H1 (cell line): ENCODE results near the gene PLB1. TPM values are rescaled to one million over a fixed set of nuclear protein-coding genes. Genes with fewer than 3 reads are reported as not detected.

Source experiments
- CTCF ChIA-PET: fragments of 300-600 bp; sonication (Branson Sonifier 250); formaldehyde crosslinking; loops from one replicate; lab custom pipeline; 2021; ENCODE audit not compliant: partially characterized antibody; lab: Charles Lee
- POLR2A ChIA-PET: fragments of 300-600 bp; sonication (Branson Sonifier 250); formaldehyde crosslinking; loops from one replicate; lab custom pipeline; 2021; ENCODE audit warnings: inconsistent platforms; ENCODE audit not compliant: partially characterized antibody; lab: Charles Lee
- DNase-seq, 2 experiments: peaks; one replicate each; pipeline versions ENCODE4 v3.0.0 to v3.0.0-alpha.2; 2010 to 2022; ENCODE audit warnings: low spot score in 2 of 2, low read depth in 1 of 2, mixed read lengths in 1 of 2
- FAIRE-seq: peaks from 2 replicates; lab custom pipeline; 2011; peaks lifted over from hg19 to GRCh38; lab: Jason Lieb, UNC
- H2AFZ ChIP-seq: 2 replicates; pipeline ENCODE4 v1.8.1; 2012; ENCODE audit warnings: low read length, inconsistent platforms
- H2AK5ac ChIP-seq: 2 replicates; pipeline ENCODE4 v1.6.1; 2013; ENCODE audit warnings: low read depth, low read length
- H2BK120ac ChIP-seq: replicated peaks from 2 replicates; pipeline ENCODE3; 2013; ENCODE audit warnings: low read depth, low read length, inconsistent platforms
- H2BK12ac ChIP-seq: 2 replicates; pipeline ENCODE4 v1.6.1; 2013; ENCODE audit warnings: low read depth, low read length
- H2BK15ac ChIP-seq: 2 replicates; pipeline ENCODE4 v1.6.1; 2013; ENCODE audit warnings: low read length
- H2BK20ac ChIP-seq: 2 replicates; pipeline ENCODE4 v1.6.1; 2013; ENCODE audit warnings: low read length
- H2BK5ac ChIP-seq: 2 replicates; pipeline ENCODE4 v1.6.1; 2013; ENCODE audit warnings: low read depth, low read length
- H3K14ac ChIP-seq: 2 replicates; pipeline ENCODE4 v1.6.1; 2013; ENCODE audit warnings: inconsistent platforms; ENCODE audit not compliant: insufficient read length
- H3K18ac ChIP-seq: 2 replicates; pipeline ENCODE4 v1.6.1; 2013; ENCODE audit warnings: low read length; ENCODE audit errors: extremely low read depth
- H3K23ac ChIP-seq: 2 replicates; pipeline ENCODE4 v1.6.1; 2013; ENCODE audit warnings: inconsistent platforms; ENCODE audit not compliant: insufficient read length
- H3K23me2 ChIP-seq: 2 replicates; pipeline ENCODE4 v1.6.1; 2013; ENCODE audit warnings: low read depth, low read length
- H3K27ac ChIP-seq: 2 replicates; pipeline ENCODE4 v1.6.1; 2011; ENCODE audit warnings: low read depth, low read length, inconsistent platforms
- H3K27me3 ChIP-seq, 4 experiments: replicated peaks in 1 of 4; 1 replicate in 1 of 4; 2 replicates in 3 of 4; pipeline versions ENCODE4 v1.6.1 to v1.8.1; 2011 to 2013; ENCODE audit warnings: low read length in 3 of 4, mild to moderate bottlenecking in 3 of 4, inconsistent platforms in 2 of 4, mixed read lengths in 2 of 4, moderate library complexity in 1 of 4; ENCODE audit not compliant: control insufficient read depth in 3 of 4, insufficient read depth in 3 of 4; ENCODE audit errors: extremely low read depth in 1 of 4
- H3K36me3 ChIP-seq, 4 experiments: 2 replicates each; pipeline versions ENCODE4 v1.6.1 to v1.8.1; 2011 to 2013; ENCODE audit warnings: mild to moderate bottlenecking in 4 of 4, low read length in 3 of 4, moderate library complexity in 2 of 4, control low read depth in 1 of 4, inconsistent platforms in 1 of 4; ENCODE audit not compliant: insufficient read depth in 4 of 4, control insufficient read depth in 2 of 4
- H3K4ac ChIP-seq: replicated peaks from 2 replicates; pipeline ENCODE3; 2013; ENCODE audit warnings: low read length, low read depth, mixed read lengths, inconsistent platforms; ENCODE audit not compliant: insufficient read length
- H3K4me1 ChIP-seq, 4 experiments: replicated peaks in 1 of 4; 1 replicate in 1 of 4; 2 replicates in 3 of 4; pipeline versions ENCODE4 v1.6.1 to v1.8.1; 2011 to 2013; ENCODE audit warnings: low read length in 3 of 4, inconsistent platforms in 2 of 4, mixed read lengths in 1 of 4; ENCODE audit not compliant: insufficient read depth in 4 of 4, control insufficient read depth in 3 of 4
- H3K4me2 ChIP-seq, 2 experiments: 2 replicates each; pipeline versions ENCODE4 v1.6.1 to v1.8.1; 2011 to 2013; ENCODE audit warnings: low read depth in 2 of 2, low read length in 2 of 2, control low read depth in 1 of 2, inconsistent platforms in 1 of 2, mild to moderate bottlenecking in 1 of 2; ENCODE audit not compliant: insufficient read depth in 1 of 2
- H3K4me3 ChIP-seq, 4 experiments: fragments of 200-600, 300-600 bp in 1 of 4; sonication (generic), shearing (Covaris generic), sonication (Bioruptor Twin) in 1 of 4; 2 replicates each; pipeline versions ENCODE4 v1.5.1 to v1.8.1; 2011 to 2016; ENCODE audit warnings: low read length in 4 of 4, low read depth in 3 of 4, control low read depth in 2 of 4, inconsistent platforms in 2 of 4, mild to moderate bottlenecking in 2 of 4, mixed read lengths in 1 of 4, moderate library complexity in 1 of 4; ENCODE audit not compliant: insufficient read depth in 2 of 4; ENCODE audit errors: extremely low read depth in 1 of 4
- H3K56ac ChIP-seq: replicated peaks from 2 replicates; pipeline ENCODE3; 2013; ENCODE audit warnings: low read depth, mild to moderate bottlenecking, mixed read lengths, low read length, inconsistent platforms; ENCODE audit not compliant: insufficient read length
- H3K79me1 ChIP-seq: 2 replicates; pipeline ENCODE4 v1.6.1; 2013; ENCODE audit warnings: low read depth, low read length, control low read depth
- H3K79me2 ChIP-seq, 2 experiments: 2 replicates each; pipeline versions ENCODE4 v1.6.1 to v1.8.1; 2012 to 2013; ENCODE audit warnings: low read length in 2 of 2, mild to moderate bottlenecking in 2 of 2, inconsistent platforms in 1 of 2; ENCODE audit not compliant: insufficient read depth in 2 of 2, control insufficient read depth in 1 of 2
- H3K9ac ChIP-seq, 4 experiments: replicated peaks in 1 of 4; 1 replicate in 1 of 4; 2 replicates in 3 of 4; pipeline versions ENCODE4 v1.6.1 to v1.8.1; 2011 to 2013; ENCODE audit warnings: low read depth in 3 of 4, low read length in 3 of 4, control low read depth in 2 of 4, mild to moderate bottlenecking in 2 of 4, moderate library complexity in 2 of 4, inconsistent platforms in 1 of 4; ENCODE audit errors: extremely low read depth in 1 of 4
- H3K9me3 ChIP-seq, 2 experiments: 2 replicates each; pipeline versions ENCODE4 v1.6.1 to v1.8.1; 2012 to 2013; ENCODE audit warnings: mild to moderate bottlenecking in 2 of 2, moderate library complexity in 2 of 2, control low read depth in 1 of 2, inconsistent platforms in 1 of 2, low read depth in 1 of 2, low read length in 1 of 2, mixed read lengths in 1 of 2; ENCODE audit not compliant: insufficient read depth in 2 of 2
- H4K20me1 ChIP-seq, 2 experiments: replicated peaks in 1 of 2; 2 replicates each; pipeline versions ENCODE3 to v1.8.1; 2011 to 2013; ENCODE audit warnings: inconsistent platforms in 2 of 2, low read length in 2 of 2, mild to moderate bottlenecking in 1 of 2; ENCODE audit not compliant: insufficient read depth in 2 of 2, control insufficient read depth in 1 of 2
- H4K5ac ChIP-seq: 2 replicates; pipeline ENCODE4 v1.6.1; 2013; ENCODE audit warnings: low read length, low read depth, mixed read lengths, inconsistent platforms; ENCODE audit not compliant: insufficient read length
- H4K8ac ChIP-seq: 2 replicates; pipeline ENCODE4 v1.8.0; 2013; ENCODE audit warnings: mild to moderate bottlenecking, moderate library complexity, low read length, inconsistent platforms; ENCODE audit not compliant: insufficient read depth; ENCODE audit errors: extremely low read depth
- H4K91ac ChIP-seq: replicated peaks from 2 replicates; pipeline ENCODE3; 2013; ENCODE audit warnings: low read length, mixed read lengths, inconsistent platforms; ENCODE audit not compliant: insufficient read length
- BACH1 ChIP-seq: IDR thresholded peaks from 2 replicates; pipeline ENCODE4 v1.6.1; 2012; ENCODE audit warnings: low read length, improper control_type of control experiment
- FOSL1 ChIP-seq: IDR thresholded peaks from 2 replicates; pipeline ENCODE4 v1.6.1; 2011; ENCODE audit warnings: mild to moderate bottlenecking, low read depth, low read length, moderate library complexity; ENCODE audit not compliant: insufficient read depth
- KDM1A ChIP-seq: fragments of 200-600, 300-600 bp; sonication (generic); IDR thresholded peaks from 2 replicates; pipeline ENCODE4 v1.7.1; 2016; ENCODE audit warnings: mild to moderate bottlenecking, low read length, borderline replicate concordance
- KDM5A ChIP-seq: fragments of 200-600 bp; IDR thresholded peaks from 2 replicates; pipeline ENCODE4 v1.7.1; 2012; ENCODE audit warnings: mild to moderate bottlenecking, low read length, inconsistent platforms, mixed read lengths
- NANOG ChIP-seq: IDR thresholded peaks from 2 replicates; pipeline ENCODE4 v1.6.1; 2011; ENCODE audit warnings: low read length, low read depth, mild to moderate bottlenecking, inconsistent platforms; ENCODE audit not compliant: insufficient read depth, poor library complexity, severe bottlenecking
- POU5F1 ChIP-seq: IDR thresholded peaks from 2 replicates; pipeline ENCODE4 v1.6.1; 2011; ENCODE audit warnings: low read depth, mild to moderate bottlenecking, low read length, moderate library complexity
- SIX5 ChIP-seq: IDR thresholded peaks from 2 replicates; pipeline ENCODE4 v1.6.1; 2011; ENCODE audit warnings: mild to moderate bottlenecking, low read depth, low read length
- SUZ12 ChIP-seq: fragments of 200-600 bp; sonication (generic); IDR thresholded peaks from 2 replicates; pipeline ENCODE4 v1.6.1; 2012; ENCODE audit warnings: mild to moderate bottlenecking, inconsistent platforms, low read length, moderate library complexity, mixed read lengths
- TAF7 ChIP-seq: optimal IDR thresholded peaks from 2 replicates; pipeline ENCODE3; 2011; ENCODE audit warnings: low read depth, mild to moderate bottlenecking, inconsistent platforms, low read length, moderate library complexity, borderline replicate concordance
- YY1 ChIP-seq: IDR thresholded peaks from 2 replicates; pipeline ENCODE4 v1.6.1; 2011; ENCODE audit warnings: low read depth, mild to moderate bottlenecking, low read length
- WGBS, 2 experiments: shearing (Covaris generic) in 1 of 2; methylation state at CpG; one replicate each; pipeline versions ENCODE4 v1.1.6 to v1.1.7; 2013 to 2015; ENCODE audit warnings: low lambda C conversion rate in 2 of 2, mixed read lengths in 2 of 2, inconsistent platforms in 1 of 2, low coverage in 1 of 2, missing lambda C conversion rate in 1 of 2; ENCODE audit not compliant: insufficient replicate concordance in 2 of 2, insufficient coverage in 1 of 2, insufficient read length in 1 of 2; ENCODE audit errors: extremely low coverage in 1 of 2, missing lambda C conversion rate in 1 of 2; 5-methylcytosine and 5-hydroxymethylcytosine counted together
- polyA plus RNA-seq, 7 experiments: library from polyadenylated mRNA; depleted of rRNA in 3 of 7; stranded (reverse) in 5 of 7; unstranded in 2 of 7; fragments of >200 nt in 5 of 7; fragments of 200-250 nt in 2 of 7; gene quantifications; 1 replicate in 5 of 7; 2 replicates in 1 of 7; 4 replicates in 1 of 7; pipeline versions ENCODE4 v1.2.1 to v1.2.3, GENCODE V29; 2011 to 2013; ENCODE audit warnings: missing spikeins in 2 of 7, mixed read lengths in 2 of 7
- total RNA-seq: library from RNA; stranded (reverse); fragmentation: NEBNext Ultra II Directional; extraction: Animal tissue kit (Norgen Biotek cat#: 25700); gene quantifications from 2 replicates; pipeline ENCODE4 v1.2.1, GENCODE V29; 2021
- TF ChIP-seq, protein P1 (sequence below): IDR thresholded peaks from 2 replicates; pipeline ENCODE4 v1.6.1; 2012; ENCODE audit warnings: inconsistent platforms
- TF ChIP-seq, protein P2 (sequence below): IDR thresholded peaks from 2 replicates; pipeline ENCODE4 v1.6.1; 2012; ENCODE audit warnings: low read length, inconsistent platforms

Gene PLB1
- total and polyA plus RNA-seq, 2 of the 8 experiments (the other 6 are each of a cell fraction or from before 2014, with no cell fraction given): 0.20 to 0.36 TPM

GRCh38 chr2:28545590-28546200 lies 49.8 kb downstream of the PLB1 start:
- H3K9me3 ChIP-seq: no peaks in the 10 kb centered on the region
- no peak overlapping the region for H3K4me3 ChIP-seq
- no peaks in the 10 kb centered on the region for H3K23me2 ChIP-seq
- no peak overlapping the region for H3K56ac ChIP-seq
- H3K4ac ChIP-seq: no peak overlapping the region
- H3K4me1 ChIP-seq: no peaks in the 10 kb centered on the region; a peak in 1 of 7 replicates
- no peak overlapping the region for H3K23ac ChIP-seq
- H2AK5ac ChIP-seq: no peak overlapping the region
- H2BK20ac ChIP-seq: no peak overlapping the region
- no peaks in the 10 kb centered on the region for H3K36me3 ChIP-seq
- ChIA-PET CTCF (no interaction called here), POLR2A (no interaction called here)
- H3K79me2 ChIP-seq: no peaks in the 10 kb centered on the region
- no peak overlapping the region for H2BK15ac ChIP-seq
- no peak overlapping the region for H3K27ac ChIP-seq
- no peak for FAIRE-seq
- H2BK120ac ChIP-seq: no peak overlapping the region
- WGBS, 2 experiments: 93% methylated on average over 9 of the region's 9 CpGs; no CpG with 5 or more reads in 1 of the 2 experiments
- no peak overlapping the region for H4K91ac ChIP-seq
- H4K20me1 ChIP-seq: no peaks in the 10 kb centered on the region
- peak overlapping the region; percentile 87; the same call in 1 of the 2 replicates for H4K8ac ChIP-seq
- H3K9ac ChIP-seq: no peak overlapping the region
- no peak overlapping the region for H2BK5ac ChIP-seq
- no peak overlapping the region for H3K4me2 ChIP-seq
- no peaks in the 10 kb centered on the region; the same call in 1 of the 2 replicates for H3K79me1 ChIP-seq
- no peak overlapping the region for H3K14ac ChIP-seq
- no peaks in the 10 kb centered on the region; a peak in 2 of 7 replicates for H3K27me3 ChIP-seq
- no peak for DNase-seq
- no peak overlapping the region for H3K18ac ChIP-seq
- no peak overlapping the region for H4K5ac ChIP-seq
- H2BK12ac ChIP-seq: no peak overlapping the region
- no peak overlapping the region for H2AFZ ChIP-seq
- no peak for TF ChIP-seq BACH1
- TF ChIP-seq, protein P1, sequence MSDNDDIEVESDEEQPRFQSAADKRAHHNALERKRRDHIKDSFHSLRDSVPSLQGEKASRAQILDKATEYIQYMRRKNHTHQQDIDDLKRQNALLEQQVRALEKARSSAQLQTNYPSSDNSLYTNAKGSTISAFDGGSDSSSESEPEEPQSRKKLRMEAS: no peak
- no peak for TF ChIP-seq NANOG
- no peak for TF ChIP-seq KDM1A
- no peak for TF ChIP-seq POU5F1
- TF ChIP-seq SIX5: no peak
- no peak for TF ChIP-seq KDM5A
- TF ChIP-seq SUZ12: no peak
- TF ChIP-seq FOSL1: no peak
- TF ChIP-seq YY1: no peak
- TF ChIP-seq, protein P2, sequence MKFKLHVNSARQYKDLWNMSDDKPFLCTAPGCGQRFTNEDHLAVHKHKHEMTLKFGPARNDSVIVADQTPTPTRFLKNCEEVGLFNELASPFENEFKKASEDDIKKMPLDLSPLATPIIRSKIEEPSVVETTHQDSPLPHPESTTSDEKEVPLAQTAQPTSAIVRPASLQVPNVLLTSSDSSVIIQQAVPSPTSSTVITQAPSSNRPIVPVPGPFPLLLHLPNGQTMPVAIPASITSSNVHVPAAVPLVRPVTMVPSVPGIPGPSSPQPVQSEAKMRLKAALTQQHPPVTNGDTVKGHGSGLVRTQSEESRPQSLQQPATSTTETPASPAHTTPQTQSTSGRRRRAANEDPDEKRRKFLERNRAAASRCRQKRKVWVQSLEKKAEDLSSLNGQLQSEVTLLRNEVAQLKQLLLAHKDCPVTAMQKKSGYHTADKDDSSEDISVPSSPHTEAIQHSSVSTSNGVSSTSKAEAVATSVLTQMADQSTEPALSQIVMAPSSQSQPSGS: no peak
- TF ChIP-seq TAF7: no peak
